DND-41 (cell line): ENCODE data around the gene PEMT.

Experiments used
- ATAC-seq: fragments of 200-7000 bp; cut with Tn5 transposase; 3 replicates; pipeline ENCODE4 v1.9.1; 2021; ENCODE audit warnings: low read depth; ENCODE audit not compliant: insufficient read depth
- DNase-seq: peaks from one replicate; pipeline ENCODE4 v3.0.0-alpha.2; 2020
- H2AFZ ChIP-seq: 2 replicates; pipeline ENCODE4 v1.6.0; 2012; ENCODE audit warnings: low read depth, low read length
- H3K27ac ChIP-seq: 2 replicates; pipeline ENCODE4 v1.5.1; 2012; ENCODE audit warnings: low read length, inconsistent platforms
- H3K27me3 ChIP-seq: fragments of 200-600 bp; sonication (generic); 2 replicates; pipeline ENCODE4 v1.6.0; 2012; ENCODE audit warnings: low read length, mild to moderate bottlenecking, inconsistent platforms; ENCODE audit not compliant: insufficient read depth, poor library complexity
- H3K36me3 ChIP-seq: 2 replicates; pipeline ENCODE4 v1.5.1; 2012; ENCODE audit warnings: low read length, inconsistent platforms; ENCODE audit not compliant: insufficient read depth
- H3K4me1 ChIP-seq: 2 replicates; pipeline ENCODE4 v1.5.1; 2012; ENCODE audit warnings: mild to moderate bottlenecking, low read length; ENCODE audit not compliant: insufficient read depth
- H3K4me2 ChIP-seq: 2 replicates; pipeline ENCODE4 v1.6.0; 2012; ENCODE audit warnings: mild to moderate bottlenecking, moderate library complexity, low read length, inconsistent platforms; ENCODE audit not compliant: insufficient read depth
- H3K4me3 ChIP-seq, 2 experiments: fragments of 200-600 bp in 1 of 2; shearing (Covaris generic) in 1 of 2; 2 replicates each; pipeline ENCODE4 v1.5.1; 2012 to 2016; ENCODE audit warnings: inconsistent platforms in 2 of 2, low read length in 2 of 2, mild to moderate bottlenecking in 2 of 2, low read depth in 1 of 2, moderate library complexity in 1 of 2
- H3K79me2 ChIP-seq: 2 replicates; pipeline ENCODE4 v1.6.0; 2012; ENCODE audit warnings: low read length, inconsistent platforms; ENCODE audit not compliant: insufficient read depth
- H3K9ac ChIP-seq: 2 replicates; pipeline ENCODE4 v1.6.0; 2012; ENCODE audit warnings: low read depth, mild to moderate bottlenecking, inconsistent platforms, low read length, moderate library complexity
- H3K9me3 ChIP-seq: 2 replicates; pipeline ENCODE4 v1.5.1; 2012; ENCODE audit warnings: low read length, moderate library complexity, mild to moderate bottlenecking, inconsistent platforms; ENCODE audit not compliant: insufficient read depth, severe bottlenecking
- H4K20me1 ChIP-seq: 2 replicates; pipeline ENCODE4 v1.6.0; 2012; ENCODE audit warnings: low read length; ENCODE audit not compliant: insufficient read depth
- EZH2 ChIP-seq: IDR thresholded peaks from 3 replicates; pipeline ENCODE4 v1.6.1; 2012; ENCODE audit warnings: borderline replicate concordance, low read depth, mild to moderate bottlenecking, moderate library complexity, low read length, inconsistent platforms; ENCODE audit not compliant: severe bottlenecking
- TF ChIP-seq, protein P1 (sequence below): IDR thresholded peaks from 2 replicates; pipeline ENCODE4 v1.5.1; 2012; ENCODE audit warnings: borderline replicate concordance, low read length, moderate library complexity, mild to moderate bottlenecking; ENCODE audit not compliant: poor library complexity, severe bottlenecking; ENCODE audit errors: extremely low read depth

PEMT gene

GRCh38 chr17:17503566-17504130 is 87.9 kb downstream of the PEMT start:
- no peak for DNase-seq
- ATAC-seq, result no peak
- Histone ChIP-seq H3K4me3 (no peak overlapping the region), H4K20me1 (peaks cover 4% of the 10 kb centered on the region; the same call in 1 of the 2 replicates), H3K4me1 (no peaks in the 10 kb centered on the region), H3K9me3 (no peaks in the 10 kb centered on the region), H3K27me3 (no peaks in the 10 kb centered on the region), H3K36me3 (no peaks in the 10 kb centered on the region), H3K79me2 (no peaks in the 10 kb centered on the region), H3K9ac (no peak overlapping the region), H3K27ac (no peak overlapping the region), H2AFZ (no peak overlapping the region), H3K4me2 (no peak overlapping the region)
- TF ChIP-seq, protein P1, sequence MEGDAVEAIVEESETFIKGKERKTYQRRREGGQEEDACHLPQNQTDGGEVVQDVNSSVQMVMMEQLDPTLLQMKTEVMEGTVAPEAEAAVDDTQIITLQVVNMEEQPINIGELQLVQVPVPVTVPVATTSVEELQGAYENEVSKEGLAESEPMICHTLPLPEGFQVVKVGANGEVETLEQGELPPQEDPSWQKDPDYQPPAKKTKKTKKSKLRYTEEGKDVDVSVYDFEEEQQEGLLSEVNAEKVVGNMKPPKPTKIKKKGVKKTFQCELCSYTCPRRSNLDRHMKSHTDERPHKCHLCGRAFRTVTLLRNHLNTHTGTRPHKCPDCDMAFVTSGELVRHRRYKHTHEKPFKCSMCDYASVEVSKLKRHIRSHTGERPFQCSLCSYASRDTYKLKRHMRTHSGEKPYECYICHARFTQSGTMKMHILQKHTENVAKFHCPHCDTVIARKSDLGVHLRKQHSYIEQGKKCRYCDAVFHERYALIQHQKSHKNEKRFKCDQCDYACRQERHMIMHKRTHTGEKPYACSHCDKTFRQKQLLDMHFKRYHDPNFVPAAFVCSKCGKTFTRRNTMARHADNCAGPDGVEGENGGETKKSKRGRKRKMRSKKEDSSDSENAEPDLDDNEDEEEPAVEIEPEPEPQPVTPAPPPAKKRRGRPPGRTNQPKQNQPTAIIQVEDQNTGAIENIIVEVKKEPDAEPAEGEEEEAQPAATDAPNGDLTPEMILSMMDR, result no peak
- no peak for TF ChIP-seq EZH2

- Histone ChIP-seq H3K27ac (no peak overlapping the region), H4K20me1 (peaks cover 8% of the 10 kb centered on the region; the same call in 1 of the 2 replicates), H3K4me2 (no peak overlapping the region), H3K4me3 (no peak overlapping the region), H2AFZ (no peak overlapping the region), H3K4me1 (no peaks in the 10 kb centered on the region), H3K9ac (no peak overlapping the region), H3K36me3 (peaks cover under 1% of the 10 kb centered on the region; the same call in 1 of the 2 replicates), H3K9me3 (no peaks in the 10 kb centered on the region), H3K27me3 (no peaks in the 10 kb centered on the region), H3K79me2 (no peaks in the 10 kb centered on the region)
- DNase-seq, result no peak
- no peak for ATAC-seq
- TF ChIP-seq, protein P1, result no peak
- no peak for TF ChIP-seq EZH2
Measured at GRCh38 chr17:17502741-17503565, 88.6 kb downstream of the PEMT start.

- Histone ChIP-seq H3K9me3 (no peaks in the 10 kb centered on the region), H3K36me3 (peaks cover 3% of the 10 kb centered on the region; the same call in 1 of the 2 replicates), H3K9ac (no peak overlapping the region), H3K27me3 (no peaks in the 10 kb centered on the region), H4K20me1 (peaks cover 9% of the 10 kb centered on the region; the same call in 1 of the 2 replicates), H3K79me2 (no peaks in the 10 kb centered on the region), H3K4me2 (no peak overlapping the region), H2AFZ (no peak overlapping the region), H3K4me1 (no peaks in the 10 kb centered on the region), H3K4me3 (no peak overlapping the region), H3K27ac (no peak overlapping the region)
- ATAC-seq (no peak), DNase-seq (peak; percentile 40)
- TF ChIP-seq, protein P1, result peak; percentile 67
- TF ChIP-seq EZH2, result no peak
Measured at GRCh38 chr17:17500999-17501605, 90.4 kb downstream of the PEMT start.
